NCI-H2171 (cell line): ENCODE measurements around the gene PAK4.

Experiments used
- DNase-seq: peaks from one replicate; lab custom pipeline; 2025; lab: John Stamatoyannopoulos, UW

Gene PAK4

GRCh38 chr19:39146686-39147450 lies 21.3 kb downstream of the PAK4 start:
- no peak for DNase-seq

- DNase-seq: no peak
These were observed 21.9 kb downstream of the PAK4 start for GRCh38 chr19:39147480-39147879.

DNA sequence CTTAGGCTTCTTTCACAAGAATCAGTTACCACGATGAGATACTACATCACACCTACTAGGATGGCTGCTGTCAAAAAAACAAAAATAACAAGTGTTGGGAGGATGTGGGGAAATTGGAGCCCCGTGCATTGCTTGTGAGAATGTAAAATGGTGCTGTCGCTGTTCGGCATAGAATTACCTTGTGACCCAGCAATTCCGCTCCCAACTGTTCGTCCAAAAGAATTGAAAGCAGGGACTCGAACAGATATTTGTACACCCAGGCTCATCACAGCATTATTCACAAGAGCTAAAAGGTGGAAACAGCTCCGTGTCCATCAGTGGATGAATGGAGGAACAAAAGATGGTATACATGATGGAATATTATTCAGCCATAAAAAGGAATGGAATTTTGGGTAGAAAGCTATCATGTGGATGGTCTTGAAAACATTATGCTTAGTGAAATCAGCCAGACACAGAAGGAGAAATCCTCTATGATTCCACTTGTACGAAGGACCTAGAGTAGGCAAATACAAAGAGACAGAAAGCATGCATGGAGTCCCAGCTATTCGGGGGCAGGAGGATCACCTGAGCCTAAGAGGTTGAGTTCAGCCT lies 23.4 kb downstream of the PAK4 start:
- no peak for DNase-seq

DNA sequence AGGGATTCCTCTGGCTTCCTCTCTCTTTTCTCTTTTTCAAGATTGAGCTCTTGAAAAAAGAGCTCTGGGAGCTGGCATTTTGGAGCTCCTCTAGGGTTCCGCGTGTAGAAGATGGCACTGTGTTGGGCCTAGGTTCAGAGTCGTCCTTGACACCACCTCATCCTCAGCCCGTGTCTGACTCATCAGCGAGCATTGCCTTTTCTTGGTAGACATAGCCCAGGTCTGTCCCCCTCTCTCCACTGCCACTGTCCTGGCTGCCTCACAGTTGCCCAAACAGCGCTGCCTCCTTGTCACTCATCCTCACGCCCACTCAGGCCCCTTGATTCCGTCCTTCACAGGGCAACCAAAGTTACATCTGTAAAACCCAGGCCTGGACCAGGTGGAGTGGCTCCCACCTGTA lies 24.6 kb downstream of the PAK4 start:
- no peak for DNase-seq

GRCh38 chr19:39150807-39151600 lies 25.4 kb downstream of the PAK4 start:
- no peak for DNase-seq

DNA sequence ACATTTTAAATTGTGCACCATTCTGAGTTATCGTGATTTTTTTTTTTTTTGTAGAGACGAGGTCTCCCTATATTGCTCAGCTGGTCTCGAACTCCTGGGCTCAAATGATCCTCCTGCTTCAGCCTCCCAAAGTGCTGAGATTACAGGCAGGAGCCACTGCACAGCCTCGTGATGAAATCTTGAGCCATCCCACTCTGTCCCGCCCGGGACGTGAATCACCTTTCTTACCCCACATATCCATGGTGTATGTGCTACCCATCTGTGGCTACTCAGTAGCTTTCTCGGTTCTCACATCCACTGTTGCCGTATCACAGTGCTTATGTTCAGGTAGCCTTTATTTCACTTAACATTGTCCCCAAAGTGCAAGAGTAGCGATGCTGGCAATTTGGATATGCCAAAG lies 26.5 kb downstream of the PAK4 start:
- DNase-seq: no peak

- no peak for DNase-seq
These were observed 28.6 kb downstream of the PAK4 start for GRCh38 chr19:39154100-39154628.

- no peak for DNase-seq
These were observed 29.1 kb downstream of the PAK4 start for GRCh38 chr19:39154629-39155100.

DNA sequence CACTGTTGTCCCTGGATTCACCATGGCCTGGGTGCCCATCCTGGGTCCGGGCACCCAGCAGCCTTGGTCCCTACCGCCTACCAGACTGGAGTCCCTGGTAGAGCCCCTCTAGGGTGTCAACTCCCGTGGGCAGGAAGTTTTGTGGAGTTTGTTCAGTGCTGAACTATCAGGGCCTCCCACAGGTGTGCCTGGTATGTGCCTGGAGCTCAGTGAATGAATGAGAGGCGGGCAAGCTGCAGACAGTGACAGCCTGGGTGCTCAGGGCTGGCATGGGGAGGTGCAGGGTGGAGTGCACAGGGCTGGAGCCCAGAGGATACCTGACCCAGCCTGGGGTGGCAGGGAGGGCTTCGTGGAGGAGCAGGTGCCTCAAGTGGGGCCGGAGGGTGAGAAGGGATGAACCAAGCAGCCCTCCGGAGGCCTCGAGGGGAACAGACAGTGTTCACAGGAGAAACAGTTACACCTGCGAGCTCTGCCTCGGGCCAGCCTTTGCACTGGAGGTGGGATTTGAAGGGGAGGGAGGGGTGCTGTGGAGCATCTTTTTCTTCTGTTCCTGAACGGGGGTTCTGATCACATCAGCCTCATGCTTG lies 29.6 kb downstream of the PAK4 start:
- no peak for DNase-seq

GRCh38 chr19:39155741-39156140 lies 30.2 kb downstream of the PAK4 start:
- DNase-seq: no peak

DNA sequence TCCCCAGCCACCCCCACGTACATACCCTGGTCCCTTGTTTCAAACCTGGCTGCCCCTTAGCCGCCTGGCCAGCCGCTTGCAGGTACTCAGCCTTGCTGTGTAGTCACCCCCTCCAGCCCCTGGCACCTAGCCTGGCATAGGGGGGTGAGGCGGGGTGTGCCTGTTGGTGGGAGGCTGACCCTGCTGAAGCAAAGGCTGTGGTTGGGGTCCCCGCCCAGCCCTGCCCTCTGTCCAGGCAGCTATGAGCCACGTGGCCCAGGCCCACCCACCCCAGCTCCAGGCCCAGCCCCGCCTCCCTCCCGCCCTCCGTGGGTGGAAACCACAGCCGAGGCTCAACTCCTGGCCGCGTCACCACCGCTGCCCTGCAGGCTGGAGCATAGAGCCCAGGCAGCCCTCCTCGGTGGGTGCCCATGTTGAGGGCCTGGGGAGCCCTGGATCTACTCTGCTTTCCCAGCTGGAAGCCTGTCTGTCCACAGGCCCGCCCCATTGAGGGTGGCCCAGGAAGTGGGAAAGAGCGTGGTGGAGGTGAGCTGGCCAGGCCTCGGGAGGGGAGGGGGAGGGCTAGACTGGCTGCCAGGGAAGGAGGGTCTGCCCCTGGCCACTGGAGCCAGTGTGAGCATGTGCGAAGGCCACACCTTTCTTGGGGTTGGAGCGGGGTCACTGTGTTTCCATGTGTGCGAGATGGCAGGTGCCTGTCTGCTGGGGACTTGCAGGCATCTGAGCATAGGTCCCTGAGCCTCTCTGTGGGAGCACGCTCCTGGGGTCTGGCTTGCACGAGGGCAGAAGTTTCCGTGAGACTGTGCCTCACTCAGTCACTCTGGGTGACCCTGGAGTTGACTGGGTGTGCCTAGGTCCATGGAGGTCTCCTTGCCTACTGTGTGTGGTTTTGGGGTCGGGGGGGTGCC lies 31.0 kb downstream of the PAK4 start:
- DNase-seq: no peak

DNA sequence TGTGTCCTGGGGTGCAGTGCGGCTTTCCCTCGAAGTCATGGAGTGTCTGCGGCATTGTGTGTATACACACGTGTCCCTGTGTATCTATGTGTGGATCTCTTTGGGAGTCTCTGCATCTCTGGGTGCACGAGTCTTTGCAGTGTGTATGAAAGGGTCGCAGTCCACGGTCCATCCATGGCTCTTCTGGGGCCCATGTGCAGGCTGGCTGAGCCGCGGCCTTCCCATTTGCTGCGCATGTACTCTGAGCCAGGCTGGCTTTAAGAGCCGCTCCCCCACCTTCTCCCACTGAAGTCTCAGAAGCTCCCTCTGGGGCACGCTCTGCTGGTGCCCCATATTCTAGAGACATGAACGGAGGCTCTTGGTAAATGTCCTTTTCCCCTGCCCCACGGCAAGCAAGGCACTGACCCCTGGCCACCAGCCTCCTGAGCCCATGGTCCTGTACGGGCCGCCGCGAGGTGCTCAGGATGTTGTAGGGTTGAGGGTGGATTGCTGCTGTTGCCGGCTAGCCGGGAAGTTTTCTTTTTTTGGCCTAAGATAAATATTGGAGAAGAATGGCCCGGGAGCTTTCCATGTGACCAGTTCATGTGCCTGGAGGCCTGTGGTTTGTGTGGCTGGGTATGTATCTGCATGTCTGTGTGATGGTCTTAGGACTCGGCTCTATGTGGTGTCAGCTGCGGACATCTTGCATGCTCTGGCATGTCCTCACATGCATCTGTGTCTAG lies 31.9 kb downstream of the PAK4 start:
- DNase-seq: no peak

- DNase-seq: no peak
These were observed 32.4 kb downstream of the PAK4 start for GRCh38 chr19:39157997-39158389.

DNA sequence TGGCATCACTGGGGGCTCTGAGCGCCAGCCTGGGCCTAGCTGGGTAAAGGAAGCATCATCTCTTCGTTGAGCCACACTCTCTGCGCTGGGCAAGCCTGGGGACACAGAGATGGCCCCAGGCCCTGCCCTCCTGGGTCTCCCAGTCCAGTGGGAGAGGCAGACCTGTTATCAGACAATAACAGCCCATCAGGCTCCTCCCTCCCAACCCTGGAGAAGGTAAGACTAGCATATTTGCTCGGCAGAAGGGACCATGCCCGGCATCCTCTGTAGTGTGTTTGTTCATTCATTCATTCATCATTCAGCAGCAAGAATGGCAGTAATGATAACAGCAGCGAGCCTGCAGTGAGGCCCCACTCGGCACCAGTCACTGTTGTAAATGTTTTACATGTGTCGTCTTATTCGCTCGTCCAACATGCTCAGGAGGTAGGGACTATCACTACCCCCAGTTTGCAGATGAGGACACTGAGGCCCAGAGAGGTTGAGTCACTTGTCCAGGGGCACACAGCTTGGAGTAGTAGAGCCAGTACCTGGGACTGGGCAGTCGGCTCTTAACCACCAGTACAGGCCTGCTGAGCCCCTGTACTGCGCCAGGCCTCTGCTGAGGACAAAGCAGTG lies 33.2 kb downstream of the PAK4 start:
- DNase-seq: no peak

DNA sequence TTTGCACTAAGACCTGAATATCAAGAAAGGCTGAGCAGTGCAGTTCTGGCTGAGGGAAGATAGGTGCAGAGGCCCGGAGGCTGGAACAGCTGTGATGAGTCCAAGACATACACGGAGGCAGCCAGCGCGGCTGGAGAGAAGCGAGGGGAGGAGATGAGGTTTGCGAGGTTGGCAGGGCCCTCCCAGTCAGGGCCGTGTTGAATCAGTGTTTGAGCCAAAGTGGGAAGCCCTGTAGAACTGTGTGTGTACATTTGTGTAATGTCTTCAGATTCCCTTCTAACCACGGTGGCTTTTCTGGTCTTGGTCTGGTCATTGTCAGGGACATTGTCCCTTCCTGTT lies 34.9 kb downstream of the PAK4 start:
- no peak for DNase-seq

- DNase-seq: no peak
These were observed 35.5 kb downstream of the PAK4 start for GRCh38 chr19:39160889-39161672.

- no peak for DNase-seq
These were observed 37.0 kb downstream of the PAK4 start for GRCh38 chr19:39162441-39163043.

- no peak for DNase-seq
These were observed 38.0 kb downstream of the PAK4 start for GRCh38 chr19:39163621-39164020.

DNA sequence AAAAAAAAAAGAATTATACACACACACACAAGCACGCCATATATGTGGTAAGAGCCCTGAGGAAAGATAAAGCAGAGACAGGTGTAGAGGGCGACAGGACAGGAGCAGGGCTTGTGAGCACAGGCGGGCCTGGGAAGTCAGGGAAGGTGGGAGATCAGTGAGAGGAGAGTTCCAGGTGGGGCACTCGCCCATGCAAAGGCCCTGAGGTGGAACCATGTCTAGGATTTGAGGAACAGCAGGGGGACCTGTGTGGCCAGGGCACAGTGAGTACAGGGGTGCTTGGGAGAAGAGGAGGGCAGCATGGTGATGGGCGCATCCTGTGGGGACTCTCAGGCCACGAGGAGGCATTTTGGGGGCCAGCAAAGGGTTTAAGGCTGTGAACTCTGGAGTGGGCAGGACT lies 38.7 kb downstream of the PAK4 start:
- no peak for DNase-seq
